Immature natural killer cell (primary cell): Measurements from ENCODE around the gene ARHGAP45. TPM values are rescaled to one million over a fixed set of nuclear protein-coding genes. Genes with fewer than 3 reads are reported as not detected.

ENCODE experiments used
- DNase-seq, 3 donors: peaks; one replicate each; pipeline ENCODE4 v3.0.0; 2022; ENCODE audit warnings: mixed read lengths in 1 of 3
- H3K27ac Mint-ChIP-seq, 6 donors: one replicate each; pipeline ENCODE4 v1.8.0; 2020; ENCODE audit warnings: mixed read lengths in 6 of 6, mild to moderate bottlenecking in 5 of 6, inconsistent platforms in 4 of 6, moderate library complexity in 3 of 6
- H3K27me3 Mint-ChIP-seq, 3 donors: one replicate each; pipeline ENCODE4 v1.8.0; 2020 to 2021; ENCODE audit warnings: low read depth in 3 of 3, mild to moderate bottlenecking in 3 of 3, mixed read lengths in 3 of 3, moderate library complexity in 3 of 3, inconsistent platforms in 1 of 3
- H3K36me3 Mint-ChIP-seq, 3 donors: one replicate each; pipeline ENCODE4 v1.8.0; 2020; ENCODE audit warnings: mixed read lengths in 3 of 3, inconsistent platforms in 2 of 3, mild to moderate bottlenecking in 2 of 3
- H3K4me1 Mint-ChIP-seq, 2 donors: one replicate each; pipeline ENCODE4 v1.8.0; 2020; ENCODE audit warnings: inconsistent platforms in 2 of 2, mild to moderate bottlenecking in 2 of 2, mixed read lengths in 2 of 2, moderate library complexity in 1 of 2
- H3K4me3 Mint-ChIP-seq, 5 donors: one replicate each; pipeline ENCODE4 v1.8.0; 2020; ENCODE audit warnings: mild to moderate bottlenecking in 5 of 5, mixed read lengths in 5 of 5, inconsistent platforms in 3 of 5, moderate library complexity in 3 of 5
- H3K9me3 Mint-ChIP-seq, 6 donors: one replicate each; pipeline ENCODE4 v1.8.0; 2020; ENCODE audit warnings: mild to moderate bottlenecking in 6 of 6, mixed read lengths in 6 of 6, inconsistent platforms in 4 of 6, moderate library complexity in 3 of 6
- polyA plus RNA-seq, 3 donors: library from polyadenylated mRNA; unstranded; fragments of 300-500 nt; fragmentation: Illumina TruSeq; gene quantifications; one replicate each; pipeline ENCODE4 v1.2.3, GENCODE V29; 2021

Gene ARHGAP45
- polyA plus RNA-seq, 3 donors from 2014 or later: 164 to 417 (median 169) TPM

- Mint-ChIP-seq H3K27me3 (peaks cover 6 to 21% (median 10%) of the 10 kb centered on the region in 3 donors), H3K36me3 (peaks cover 7 to 8% (median 8%) of the 10 kb centered on the region in 3 donors), H3K27ac (peak overlapping the region in 5 of 6 donors; percentile 24 to 85 (median 66)), H3K4me3 (peak overlapping the region; percentile 45 to 71 (median 64)), H3K9me3 (no peaks in the 10 kb centered on the region), H3K4me1 (peaks cover 27 to 33% of the 10 kb centered on the region in 2 donors)
- peak; percentile 60 to 66 (median 60) for DNase-seq
Measured at GRCh38 chr19:1064661-1065605, 2.0 kb upstream of the ARHGAP45 start.

DNA sequence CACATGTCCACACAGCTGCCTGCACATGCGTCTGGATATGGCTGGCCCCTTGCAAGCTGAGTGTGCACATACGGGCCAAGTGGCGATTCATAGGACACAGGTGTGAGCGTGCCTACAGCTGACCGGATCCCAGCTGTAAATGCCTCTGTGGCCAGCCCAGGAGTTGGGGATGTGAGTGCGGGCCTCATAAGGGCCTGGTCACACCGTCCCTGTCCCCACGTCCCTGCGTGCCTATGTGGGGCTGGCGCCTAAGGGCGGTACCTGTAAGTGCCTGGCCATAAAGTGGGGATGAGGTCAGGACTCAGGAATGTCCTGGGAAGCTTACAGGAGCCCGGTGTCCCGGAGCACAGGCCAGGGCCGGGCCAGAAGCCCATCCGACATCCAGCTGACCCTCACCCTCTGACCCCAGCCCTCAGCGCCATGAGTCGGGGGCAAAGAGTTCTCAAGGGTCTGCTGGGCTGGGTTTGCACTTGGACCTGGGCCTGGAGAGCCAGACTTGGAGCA lies 1.3 kb upstream of the ARHGAP45 start:
- Mint-ChIP-seq H3K36me3 (peaks cover 7 to 8% (median 8%) of the 10 kb centered on the region in 3 donors), H3K9me3 (no peaks in the 10 kb centered on the region), H3K4me3 (peak overlapping the region; percentile 2 to 52 (median 40)), H3K27ac (peak overlapping the region in 5 of 6 donors; percentile 17 to 84 (median 40)), H3K4me1 (peaks cover 30 to 35% of the 10 kb centered on the region in 2 donors), H3K27me3 (peaks cover 9 to 21% (median 10%) of the 10 kb centered on the region in 3 donors)
- DNase-seq: no peak

DNA sequence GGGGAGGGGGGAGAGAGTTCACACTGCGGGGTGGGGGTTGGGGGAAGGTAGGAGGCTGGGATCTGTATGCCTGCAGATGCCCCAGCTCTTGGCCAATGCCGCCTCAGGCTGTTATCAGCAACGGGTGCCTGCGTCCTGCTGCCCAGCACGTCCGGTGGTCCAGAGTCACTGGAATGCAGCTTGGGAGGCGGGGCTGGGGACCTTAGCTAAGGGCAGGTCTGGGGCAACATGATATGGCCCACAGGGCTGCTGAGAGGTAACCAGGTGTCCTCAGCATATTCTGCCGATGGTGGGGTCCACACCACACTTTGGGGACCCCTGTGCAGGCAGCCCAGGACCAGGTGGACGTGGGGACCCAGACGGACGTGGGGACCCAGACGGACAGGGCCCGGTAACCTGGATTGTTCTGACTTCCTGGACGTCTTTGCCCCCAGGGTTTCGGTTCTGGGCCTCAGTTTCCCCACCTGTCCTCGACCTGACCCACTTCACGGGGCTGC lies 668 bp upstream of the ARHGAP45 start:
- Mint-ChIP-seq H3K9me3 (no peaks in the 10 kb centered on the region), H3K27me3 (peaks cover 9 to 21% (median 10%) of the 10 kb centered on the region in 3 donors), H3K36me3 (peaks cover 7 to 8% (median 8%) of the 10 kb centered on the region in 3 donors), H3K4me3 (peak overlapping the region; percentile 73 to 98 (median 80)), H3K27ac (peak overlapping the region in 4 of 6 donors; percentile 84 to 96 (median 89)), H3K4me1 (peaks cover 30 to 35% of the 10 kb centered on the region in 2 donors)
- DNase-seq: no peak

DNA sequence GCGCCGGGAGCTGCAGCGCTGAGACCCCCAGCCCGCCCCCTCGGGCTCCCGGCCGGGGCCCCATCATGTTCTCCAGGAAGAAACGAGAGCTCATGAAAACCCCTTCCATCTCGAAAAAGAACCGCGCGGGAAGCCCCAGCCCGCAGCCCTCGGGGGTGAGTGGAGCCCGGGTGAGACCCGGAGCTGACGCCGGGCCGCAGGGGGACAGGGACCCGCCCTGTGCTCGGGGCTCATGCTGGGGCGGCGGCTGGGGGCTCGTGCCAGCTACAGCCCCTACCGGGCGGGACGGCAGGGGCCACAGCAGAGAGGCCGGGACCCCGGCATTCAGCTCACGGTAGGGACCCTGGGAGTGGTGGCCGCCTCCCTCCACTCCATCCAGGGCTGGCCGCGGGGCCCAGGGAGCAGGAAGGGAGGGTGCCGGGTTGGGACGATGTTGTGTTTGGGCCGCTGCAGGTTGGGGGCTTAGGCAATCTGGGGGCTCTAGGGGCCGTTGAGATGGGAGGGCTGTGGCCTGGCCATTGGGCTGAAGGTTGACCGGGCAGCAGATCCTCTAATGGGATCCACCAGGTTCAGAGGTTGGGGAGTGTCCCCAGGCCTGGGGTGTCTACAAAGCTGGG lies 482 bp downstream of the ARHGAP45 start:
- Mint-ChIP-seq H3K27ac (peak overlapping the region; percentile 95 to 98 (median 96)), H3K4me1 (peaks cover 39 to 44% of the 10 kb centered on the region in 2 donors), H3K36me3 (peaks cover 7 to 15% (median 12%) of the 10 kb centered on the region in 3 donors), H3K4me3 (peak overlapping the region; percentile 90 to 98 (median 95)), H3K9me3 (no peaks in the 10 kb centered on the region), H3K27me3 (peaks cover 12 to 26% (median 13%) of the 10 kb centered on the region in 3 donors)
- peak in 1 of 3 donors; percentile 84 for DNase-seq

- Mint-ChIP-seq H3K27me3 (peaks cover 13 to 32% (median 15%) of the 10 kb centered on the region in 3 donors), H3K36me3 (peaks cover 7 to 17% (median 12%) of the 10 kb centered on the region in 3 donors), H3K27ac (peak overlapping the region; percentile 95 to 98 (median 96)), H3K9me3 (no peaks in the 10 kb centered on the region), H3K4me1 (peaks cover 48 to 50% of the 10 kb centered on the region in 2 donors), H3K4me3 (peak overlapping the region; percentile 90 to 98 (median 95))
- DNase-seq: peak; percentile 64 to 74 (median 73)
Measured at GRCh38 chr19:1068009-1069001, 1.3 kb downstream of the ARHGAP45 start.

DNA sequence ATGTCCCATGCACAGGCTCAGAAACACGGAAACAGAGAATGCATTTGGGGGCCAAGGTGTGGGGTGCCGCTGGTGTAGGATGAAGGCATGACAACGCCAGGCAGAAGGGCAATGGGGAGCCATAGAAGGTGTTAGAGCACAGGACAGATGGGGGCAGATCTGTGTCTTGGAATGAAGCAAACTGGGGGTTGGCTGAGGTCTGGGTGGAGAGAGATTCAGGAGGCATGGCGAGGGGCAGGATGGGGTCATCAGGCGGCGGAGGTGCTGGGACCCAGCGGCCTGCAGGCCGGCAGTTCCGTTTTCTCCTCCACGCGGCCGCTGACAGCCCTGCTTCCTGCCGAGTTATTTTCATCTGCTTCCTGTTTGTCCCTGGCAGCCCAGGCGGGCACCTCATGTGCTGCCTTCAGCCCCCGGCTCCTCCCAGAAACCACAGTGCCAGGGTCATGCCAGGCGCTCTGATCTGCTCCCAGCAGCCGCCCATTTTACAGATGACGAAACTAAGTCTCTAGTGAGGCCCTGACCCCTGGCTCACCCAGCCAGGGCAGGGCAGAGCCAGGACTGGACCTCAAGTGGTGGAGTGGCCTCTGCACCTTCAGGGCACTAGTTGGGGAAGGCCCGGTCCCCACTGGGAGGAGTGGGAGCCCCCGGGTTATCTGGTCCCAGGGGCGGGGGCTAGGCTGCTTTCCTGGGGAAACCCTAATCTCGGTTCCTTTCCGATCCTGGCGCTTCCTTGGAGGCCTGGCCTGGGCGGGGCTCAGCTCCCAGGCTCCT lies 2.2 kb downstream of the ARHGAP45 start:
- peak; percentile 71 to 79 (median 75) for DNase-seq
- Mint-ChIP-seq H3K36me3 (peaks cover 7 to 17% (median 12%) of the 10 kb centered on the region in 3 donors), H3K4me1 (peaks cover 47 to 53% of the 10 kb centered on the region in 2 donors), H3K27me3 (peaks cover 13 to 40% (median 15%) of the 10 kb centered on the region in 3 donors), H3K4me3 (peak overlapping the region; percentile 83 to 98 (median 91)), H3K27ac (peak overlapping the region; percentile 91 to 97 (median 96)), H3K9me3 (no peaks in the 10 kb centered on the region)

GRCh38 chr19:1070576-1070930 lies 3.6 kb downstream of the ARHGAP45 start:
- Mint-ChIP-seq H3K27ac (no peak overlapping the region), H3K9me3 (no peaks in the 10 kb centered on the region), H3K36me3 (peaks cover 9 to 18% (median 14%) of the 10 kb centered on the region in 3 donors), H3K4me3 (no peak overlapping the region), H3K4me1 (peaks cover 39 to 50% of the 10 kb centered on the region in 2 donors), H3K27me3 (peaks cover 18 to 50% (median 19%) of the 10 kb centered on the region in 3 donors)
- no peak for DNase-seq

DNA sequence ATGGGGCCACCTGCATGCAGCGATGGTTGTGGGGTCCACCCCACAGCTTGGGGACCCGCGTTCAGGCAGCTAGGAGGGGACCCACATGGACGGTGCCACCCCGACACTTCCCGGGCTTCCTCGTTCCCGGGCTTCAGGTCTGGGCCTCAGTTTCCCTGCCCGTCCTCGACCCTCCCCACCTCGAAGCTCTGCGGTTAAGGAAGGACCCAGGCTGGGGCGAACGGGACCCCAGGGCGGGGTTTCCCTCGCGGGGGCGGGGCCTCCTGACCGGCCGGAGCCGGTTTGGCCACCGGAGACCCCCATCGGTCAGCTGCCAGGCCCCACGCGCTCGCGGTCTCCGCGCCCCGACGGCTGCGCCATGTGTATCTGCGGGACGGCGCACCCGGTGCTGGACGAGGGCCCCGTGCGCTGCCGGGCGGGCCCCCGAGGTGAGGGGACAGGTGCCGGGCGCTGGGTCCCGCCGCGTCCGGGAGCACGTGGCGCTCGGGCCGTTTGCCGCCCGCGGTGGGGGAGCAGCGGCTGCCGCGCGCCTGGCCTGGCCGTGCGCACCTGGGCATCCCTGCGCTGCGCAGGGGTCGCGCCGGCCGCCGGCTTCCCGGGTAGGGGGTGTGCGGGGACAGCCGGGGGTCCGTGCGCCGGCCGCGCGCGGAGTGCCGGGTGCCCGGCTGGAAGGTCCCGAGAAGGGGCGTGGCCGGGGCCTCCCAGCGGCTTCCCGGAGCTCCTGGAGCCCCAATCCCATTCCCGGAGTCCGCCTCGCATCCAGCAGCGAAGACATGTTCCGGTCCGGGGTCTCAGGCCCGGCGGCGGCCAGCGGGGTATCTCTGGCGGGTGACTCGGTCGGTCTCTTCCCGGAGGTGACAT lies 4.2 kb downstream of the ARHGAP45 start:
- no peak for DNase-seq
- H3K27me3 Mint-ChIP-seq: peaks cover 21 to 54% (median 23%) of the 10 kb centered on the region in 3 donors
- peaks cover 45 to 52% of the 10 kb centered on the region in 2 donors for H3K4me1 Mint-ChIP-seq
- no peaks in the 10 kb centered on the region for H3K9me3 Mint-ChIP-seq
- peaks cover 15 to 25% (median 20%) of the 10 kb centered on the region in 3 donors for H3K36me3 Mint-ChIP-seq
- H3K27ac Mint-ChIP-seq: peak overlapping the region in 3 of 6 donors; percentile 82 to 84 (median 84)
- H3K4me3 Mint-ChIP-seq: peak overlapping the region in 3 of 5 donors; percentile 27 to 67 (median 46)

DNA sequence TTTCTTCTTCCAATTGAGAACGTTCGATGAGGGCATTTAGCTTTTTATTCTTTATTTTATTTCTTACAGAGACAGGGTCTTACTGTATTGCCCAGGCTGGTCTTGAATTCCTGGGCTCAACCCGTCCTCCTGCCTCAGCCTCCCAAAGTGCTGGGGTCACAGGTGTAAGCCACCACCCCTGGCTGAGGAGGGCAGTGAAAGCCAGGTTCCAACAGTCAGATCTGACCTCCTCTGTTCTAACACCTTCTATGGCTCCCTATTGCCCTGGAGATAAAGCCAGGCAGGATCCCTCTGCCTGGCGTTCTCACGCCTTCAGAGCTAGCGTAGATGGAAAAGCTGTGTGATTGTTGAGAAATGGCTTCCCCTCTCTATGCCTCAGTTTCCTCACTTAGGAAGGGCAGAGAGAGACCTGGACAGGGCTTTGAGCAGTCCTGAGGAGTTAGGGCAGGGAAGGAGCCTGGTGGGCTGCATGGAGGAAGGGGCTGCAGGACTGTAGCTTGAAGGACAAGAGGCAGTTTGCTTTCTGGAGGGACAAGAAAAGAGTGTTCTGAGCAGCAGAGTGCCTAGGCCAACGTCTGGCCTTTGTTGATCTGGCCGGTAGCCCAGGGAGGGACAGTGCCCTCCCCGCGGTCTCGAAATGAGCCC lies 5.5 kb downstream of the ARHGAP45 start:
- H3K36me3 Mint-ChIP-seq: peaks cover 19 to 30% (median 25%) of the 10 kb centered on the region in 3 donors
- DNase-seq: no peak
- peaks cover 56 to 59% of the 10 kb centered on the region in 2 donors for H3K4me1 Mint-ChIP-seq
- H3K27ac Mint-ChIP-seq: peak overlapping the region; percentile 55 to 90 (median 83)
- H3K9me3 Mint-ChIP-seq: no peaks in the 10 kb centered on the region
- peak overlapping the region; percentile 17 to 58 (median 36) for H3K4me3 Mint-ChIP-seq
- H3K27me3 Mint-ChIP-seq: peaks cover 29 to 63% (median 30%) of the 10 kb centered on the region in 3 donors

GRCh38 chr19:1073063-1073955 lies 6.3 kb downstream of the ARHGAP45 start:
- H3K27me3 Mint-ChIP-seq: peaks cover 27 to 62% (median 29%) of the 10 kb centered on the region in 3 donors
- H3K27ac Mint-ChIP-seq: peak overlapping the region in 4 of 6 donors; percentile 55 to 84 (median 77)
- DNase-seq: no peak
- no peaks in the 10 kb centered on the region for H3K9me3 Mint-ChIP-seq
- peak overlapping the region in 4 of 5 donors; percentile 7 to 26 (median 20) for H3K4me3 Mint-ChIP-seq
- H3K4me1 Mint-ChIP-seq: peaks cover 56 to 62% of the 10 kb centered on the region in 2 donors
- peaks cover 19 to 30% (median 25%) of the 10 kb centered on the region in 3 donors for H3K36me3 Mint-ChIP-seq
